Kidney epithelial cell (primary cell): ENCODE results near the gene PLCD3. TPM values are rescaled to one million over a fixed set of nuclear protein-coding genes. Genes with fewer than 3 reads are reported as not detected.
"Not testable (repeated sequence)": the region's sequence is repeated elsewhere in the genome, so short reads cannot be mapped to it uniquely, and the experiment has no call there.

Experiments
- DNase-seq: peaks from one replicate; pipeline ENCODE4 v3.0.0-alpha.2; 2010; ENCODE audit warnings: low read depth
- H3K27me3 ChIP-seq: 2 replicates; pipeline ENCODE4 v1.6.0; 2011; ENCODE audit warnings: low read length; ENCODE audit not compliant: control insufficient read depth, insufficient read depth
- H3K36me3 ChIP-seq: 2 replicates; pipeline ENCODE4 v1.5.1; 2011; ENCODE audit warnings: low read length; ENCODE audit not compliant: control insufficient read depth, insufficient read depth
- H3K4me3 ChIP-seq: 2 replicates; pipeline ENCODE4 v1.5.1; 2011; ENCODE audit warnings: low read depth, mild to moderate bottlenecking, control low read depth, low read length
- CTCF ChIP-seq: IDR thresholded peaks from 2 replicates; pipeline ENCODE4 v1.5.1; 2011; ENCODE audit warnings: mild to moderate bottlenecking, moderate library complexity, low read length, control low read depth, inconsistent platforms; ENCODE audit not compliant: insufficient read depth, poor library complexity, severe bottlenecking
- total RNA-seq: library from RNA; depleted of rRNA; stranded (reverse); fragments of >200 nt; gene quantifications from 2 replicates; pipeline ENCODE4 v1.2.3, GENCODE V29; 2015

The PLCD3 gene
- total RNA-seq, 1 donor from 2014 or later, result 54.5 TPM

DNA sequence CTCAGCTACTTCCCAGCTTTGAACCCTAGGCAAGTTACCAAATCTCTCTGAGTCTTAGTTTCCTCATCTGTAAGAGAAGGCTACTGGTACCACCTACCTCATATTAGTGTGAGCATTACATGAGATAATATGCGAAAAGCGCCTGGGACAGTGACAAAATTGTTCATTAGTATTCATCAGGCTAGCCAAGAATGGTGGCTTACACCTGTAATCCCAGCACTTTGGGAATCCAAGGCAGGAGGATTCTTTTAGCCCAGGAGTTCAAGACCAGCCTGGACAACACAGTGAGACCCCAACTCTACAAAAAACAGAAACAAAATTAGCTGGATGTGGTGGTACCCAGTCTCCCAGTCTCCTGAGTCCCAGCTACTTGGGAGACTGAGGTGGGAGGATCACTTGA lies 3.3 kb downstream of the PLCD3 start:
- H3K27me3 ChIP-seq, result no peaks in the 10 kb centered on the region
- no peak for DNase-seq
- TF ChIP-seq CTCF, result no peak
- H3K4me3 ChIP-seq, result no peak overlapping the region
- no peaks in the 10 kb centered on the region for H3K36me3 ChIP-seq

DNA sequence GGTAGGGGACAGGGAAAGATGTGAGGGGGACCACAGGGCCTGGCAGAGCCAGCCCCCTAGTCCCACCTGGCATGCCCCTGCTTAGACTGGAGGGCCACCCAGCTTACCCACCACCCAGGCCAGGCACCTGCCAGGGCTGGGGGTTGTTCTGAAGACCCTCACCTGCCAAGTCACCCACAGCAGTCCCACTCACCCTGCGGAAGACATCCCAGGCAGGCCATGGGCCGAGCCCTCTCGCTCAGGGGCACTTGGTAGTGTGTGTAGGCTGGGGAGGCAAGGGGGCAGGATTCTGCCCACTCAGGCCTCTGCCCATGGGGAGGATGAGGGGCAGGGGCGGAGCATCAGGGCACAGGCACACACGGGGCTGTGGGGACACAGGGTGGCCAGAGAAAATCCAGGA lies 4.0 kb downstream of the PLCD3 start:
- H3K4me3 ChIP-seq, result no peak overlapping the region

DNA sequence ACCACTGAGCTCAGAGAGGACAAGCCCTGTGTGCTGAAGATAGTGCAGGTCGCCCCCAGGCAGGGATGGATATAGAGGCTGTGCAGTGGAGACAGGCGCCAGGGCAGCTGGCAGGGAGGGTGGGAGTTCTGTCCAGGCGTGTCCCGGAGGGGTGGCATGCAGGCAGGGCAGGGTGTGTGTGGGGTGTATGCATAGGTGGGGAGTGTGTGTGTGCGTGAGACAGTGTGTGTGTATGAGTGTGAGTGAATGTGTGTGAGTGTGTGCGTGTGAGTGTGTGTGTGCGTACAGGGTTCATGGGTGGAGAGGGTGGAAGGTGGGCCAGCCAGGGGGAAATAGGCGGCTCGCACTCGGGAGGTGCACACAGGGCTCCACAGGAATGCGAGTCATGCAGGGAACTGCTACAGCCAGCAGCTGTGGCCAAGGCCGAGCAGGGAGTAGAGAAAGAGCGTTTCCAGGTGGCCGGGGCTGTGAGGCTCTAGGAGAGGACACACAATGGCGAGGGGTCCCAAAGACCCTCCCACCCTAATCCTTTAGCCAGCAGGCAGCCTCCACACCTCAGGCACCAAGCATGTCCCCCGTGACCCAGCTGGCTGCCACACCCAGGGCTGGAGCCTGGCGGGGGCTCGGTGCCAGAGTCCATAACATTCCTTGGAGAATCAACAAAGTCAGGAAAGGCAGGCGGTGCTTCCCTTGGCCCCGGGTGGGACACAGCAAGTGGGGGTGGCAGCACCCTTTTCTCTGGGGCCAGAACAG lies 4.6 kb downstream of the PLCD3 start:
- no peak overlapping the region for H3K4me3 ChIP-seq
- no peaks in the 10 kb centered on the region for H3K27me3 ChIP-seq
- TF ChIP-seq CTCF, result no peak
- no peak for DNase-seq
- H3K36me3 ChIP-seq, result no peaks in the 10 kb centered on the region

More for the DNA sequence above, 4.0 kb downstream of the PLCD3 start:
- no peaks in the 10 kb centered on the region for H3K36me3 ChIP-seq
- no peak for DNase-seq
- no peak for TF ChIP-seq CTCF
- H3K27me3 ChIP-seq, result no peaks in the 10 kb centered on the region

DNA sequence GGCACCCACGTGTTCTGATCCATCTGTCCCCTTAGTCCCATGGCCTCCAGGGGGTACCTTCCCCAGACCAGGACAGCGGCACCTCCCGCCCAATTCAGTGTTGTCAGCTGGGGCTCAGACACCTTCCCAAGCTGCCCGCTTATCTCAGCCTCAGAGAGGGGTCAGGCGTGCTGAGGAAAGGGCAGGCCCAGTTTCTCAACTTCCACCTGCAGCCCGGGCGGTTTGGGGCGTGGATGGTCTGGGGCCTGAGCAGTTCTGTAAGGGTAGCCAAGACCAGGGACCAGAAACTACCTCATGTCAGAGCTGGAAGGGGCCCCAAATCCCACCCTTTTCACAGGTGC lies 5.1 kb downstream of the PLCD3 start:
- Histone ChIP-seq H3K4me3 (no peak overlapping the region), H3K27me3 (no peaks in the 10 kb centered on the region), H3K36me3 (no peaks in the 10 kb centered on the region)
- DNase-seq, result no peak
- no peak for TF ChIP-seq CTCF

- TF ChIP-seq CTCF, result no peak
- Histone ChIP-seq H3K36me3 (no peaks in the 10 kb centered on the region), H3K4me3 (no peak overlapping the region), H3K27me3 (no peaks in the 10 kb centered on the region)
- DNase-seq, result no peak
These were observed 6.8 kb downstream of the PLCD3 start for GRCh38 chr17:45125509-45125908.

DNA sequence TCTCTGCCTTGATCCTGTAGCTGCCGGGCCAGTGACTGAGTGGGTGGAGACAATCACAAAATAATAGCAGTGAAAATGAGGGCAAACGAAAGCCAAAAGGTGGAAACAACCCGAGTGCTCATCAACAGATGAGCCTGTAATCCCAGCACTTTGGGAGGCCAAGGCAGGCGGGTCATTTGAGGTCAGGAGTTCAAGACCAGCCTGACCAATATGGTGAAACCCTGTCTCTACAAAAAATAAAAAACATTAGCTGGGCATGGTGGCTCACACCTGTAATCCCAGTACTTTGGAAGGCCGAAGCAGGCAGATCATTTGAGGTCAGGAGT lies 7.6 kb downstream of the PLCD3 start:
- not testable (repeated sequence) for H3K27me3 ChIP-seq, H3K36me3 ChIP-seq, H3K4me3 ChIP-seq, DNase-seq
